Liver (tissue), 9 donors: ENCODE results near the gene THY1. TPM values are rescaled to one million over a fixed set of nuclear protein-coding genes. Genes with fewer than 3 reads are reported as not detected.

Experiments used
- DNase-seq: peaks from one replicate; pipeline ENCODE4 v3.0.0-alpha.2; 2017; ENCODE audit warnings: low spot score
- H3K27ac ChIP-seq, 2 donors: one replicate each; pipeline ENCODE4 v1.7.0; 2013; ENCODE audit warnings: inconsistent platforms in 2 of 2, low read length in 2 of 2, control low read depth in 1 of 2, low read depth in 1 of 2, mild to moderate bottlenecking in 1 of 2
- H3K27me3 ChIP-seq, 4 donors: one replicate each; pipeline versions ENCODE4 v1.6.1 to v1.7.0; 2013; ENCODE audit warnings: low read length in 3 of 4, inconsistent platforms in 1 of 4, mild to moderate bottlenecking in 1 of 4, moderate library complexity in 1 of 4; ENCODE audit not compliant: control insufficient read depth in 4 of 4, insufficient read depth in 4 of 4
- H3K36me3 ChIP-seq, 4 donors: one replicate each; pipeline versions ENCODE4 v1.6.1 to v1.7.0; 2013; ENCODE audit warnings: low read length in 3 of 4, mild to moderate bottlenecking in 3 of 4, low read depth in 1 of 4, moderate library complexity in 1 of 4; ENCODE audit not compliant: control insufficient read depth in 4 of 4, insufficient read depth in 3 of 4
- H3K4me1 ChIP-seq, 4 donors: one replicate each; pipeline versions ENCODE4 v1.6.1 to v1.7.0; 2013; ENCODE audit warnings: low read length in 3 of 4, mild to moderate bottlenecking in 3 of 4, moderate library complexity in 1 of 4; ENCODE audit not compliant: control insufficient read depth in 4 of 4, insufficient read depth in 4 of 4
- H3K4me3 ChIP-seq, 3 donors: one replicate each; pipeline versions ENCODE4 v1.6.1 to v1.7.0; 2013; ENCODE audit warnings: low read length in 3 of 3, control low read depth in 1 of 3, low read depth in 1 of 3, mild to moderate bottlenecking in 1 of 3
- H3K9ac ChIP-seq, 2 donors: one replicate each; pipeline ENCODE4 v1.7.0; 2013; ENCODE audit warnings: low read length in 2 of 2, mild to moderate bottlenecking in 2 of 2, moderate library complexity in 2 of 2, control low read depth in 1 of 2, low read depth in 1 of 2
- H3K9me3 ChIP-seq, 4 donors: one replicate each; pipeline versions ENCODE4 v1.6.1 to v1.7.0; 2013; ENCODE audit warnings: low read length in 3 of 4; ENCODE audit not compliant: control insufficient read depth in 4 of 4
- EGR1 ChIP-seq, 2 donors: IDR thresholded peaks; 2 replicates each; pipeline ENCODE4 v1.6.1; 2016 to 2018; ENCODE audit warnings: antibody characterized with exemption in 2 of 2, low read depth in 2 of 2
- FOXA2 ChIP-seq: IDR thresholded peaks from 2 replicates; pipeline ENCODE4 v1.6.1; 2016; ENCODE audit warnings: antibody characterized with exemption
- GABPA ChIP-seq, 2 donors: IDR thresholded peaks in 1 of 2; conservative IDR thresholded peaks in 1 of 2; 2 replicates each; pipeline ENCODE4 v1.6.1; 2016; ENCODE audit warnings: antibody characterized with exemption in 2 of 2, mild to moderate bottlenecking in 1 of 2, moderate library complexity in 1 of 2
- HNF4A ChIP-seq, 2 donors: conservative IDR thresholded peaks; 2 replicates each; pipeline ENCODE4 v1.6.1; 2016; ENCODE audit warnings: antibody characterized with exemption in 2 of 2, mild to moderate bottlenecking in 2 of 2
- HNF4G ChIP-seq: IDR thresholded peaks from 2 replicates; pipeline ENCODE4 v1.6.1; 2016; ENCODE audit warnings: antibody characterized with exemption
- JUND ChIP-seq, 2 donors: IDR thresholded peaks; 2 replicates each; pipeline ENCODE4 v1.6.1; 2016; ENCODE audit warnings: antibody characterized with exemption in 2 of 2
- NR2F2 ChIP-seq: IDR thresholded peaks from 2 replicates; pipeline ENCODE4 v1.6.1; 2016; ENCODE audit warnings: antibody characterized with exemption
- RAD21 ChIP-seq, 2 donors: IDR thresholded peaks; 2 replicates each; pipeline ENCODE4 v1.6.1; 2016; ENCODE audit warnings: antibody characterized with exemption in 2 of 2, mild to moderate bottlenecking in 2 of 2
- RXRA ChIP-seq, 2 donors: IDR thresholded peaks; 2 replicates each; pipeline ENCODE4 v1.6.1; 2017 to 2018; ENCODE audit warnings: antibody characterized with exemption in 2 of 2, mild to moderate bottlenecking in 1 of 2
- SP1 ChIP-seq: IDR thresholded peaks from 2 replicates; pipeline ENCODE4 v1.6.1; 2018; ENCODE audit warnings: antibody characterized with exemption, mild to moderate bottlenecking
- TAF1 ChIP-seq: conservative IDR thresholded peaks from 2 replicates; pipeline ENCODE4 v1.6.1; 2016; ENCODE audit warnings: antibody characterized with exemption, mild to moderate bottlenecking
- YY1 ChIP-seq: IDR thresholded peaks from 2 replicates; pipeline ENCODE4 v1.6.1; 2016; ENCODE audit warnings: antibody characterized with exemption, mild to moderate bottlenecking
- WGBS: extraction: QIAGEN DNeasy Blood & Tissue Kit; methylation state at CpG from one replicate; pipeline ENCODE4 v1.1.7; 2013; 5-methylcytosine and 5-hydroxymethylcytosine counted together
- polyA plus RNA-seq, 2 donors: library from polyadenylated mRNA; stranded (reverse) in 1 of 2; unstranded in 1 of 2; fragments of 200-250 nt in 1 of 2; fragments of >200 nt in 1 of 2; fragmentation: Nextera tagmentation in 1 of 2; extraction: Ambion mirVana in 1 of 2; gene quantifications; one replicate each; pipeline versions ENCODE4 v1.2.1 to v1.2.3, GENCODE V29; 2013 to 2015
- total RNA-seq, 2 donors: library from RNA; depleted of rRNA; stranded (reverse); fragments of >200 nt; gene quantifications; one replicate each; pipeline ENCODE4 v1.2.3, GENCODE V29; 2014
- TF ChIP-seq, protein P1 (sequence below): IDR thresholded peaks from 2 replicates; pipeline ENCODE4 v1.6.1; 2016; ENCODE audit warnings: antibody characterized with exemption
- TF ChIP-seq, protein P2 (sequence below): IDR thresholded peaks from 2 replicates; pipeline ENCODE4 v1.6.1; 2016; ENCODE audit warnings: antibody characterized with exemption, mild to moderate bottlenecking
- TF ChIP-seq, protein P3 (sequence below): fragments of 150-350 bp; IDR thresholded peaks from 2 replicates; pipeline ENCODE4 v1.5.1; 2017; ENCODE audit warnings: improper control_type of control experiment, low read depth, low read length; ENCODE audit not compliant: missing input control
- TF ChIP-seq, protein P4 (sequence below): IDR thresholded peaks from 2 replicates; pipeline ENCODE4 v1.6.1; 2016; ENCODE audit warnings: antibody characterized with exemption
- donor health status: healthy.
- donor health status: healthy.
- donor health status: healthy.
- donor health status: healthy.
- donor health status: healthy.

The THY1 gene
- total and polyA plus RNA-seq, 4 donors: 0.51 to 5.1 (median 1.1) TPM

DNA sequence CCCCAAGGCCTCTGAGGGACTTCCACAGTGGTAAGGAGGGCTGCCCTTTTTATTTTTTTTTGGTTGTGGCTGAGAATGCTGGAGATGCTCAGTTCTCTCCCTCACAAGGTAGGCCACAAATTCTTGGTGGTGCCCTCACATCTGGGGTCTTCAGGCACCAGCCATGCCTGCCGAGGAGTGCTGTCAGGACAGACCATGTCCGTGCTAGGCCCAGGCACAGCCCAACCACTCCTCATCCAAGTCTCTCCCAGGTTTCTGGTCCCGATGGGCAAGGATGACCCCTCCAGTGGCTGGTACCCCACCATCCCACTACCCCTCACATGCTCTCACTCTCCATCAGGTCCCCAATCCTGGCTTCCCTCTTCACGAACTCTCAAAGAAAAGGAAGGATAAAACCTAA, 4.2 kb downstream of the THY1 start:
- WGBS: 88% methylated on average over 4 of the region's 4 CpGs
- Histone ChIP-seq H3K4me1 (peaks cover 0 to 4% (median under 1%) of the 10 kb centered on the region in 4 donors), H3K27ac (no peak overlapping the region), H3K27me3 (peaks cover 0 to 5% (median 0%) of the 10 kb centered on the region in 4 donors), H3K4me3 (no peak overlapping the region), H3K9me3 (no peaks in the 10 kb centered on the region), H3K9ac (no peak overlapping the region), H3K36me3 (no peaks in the 10 kb centered on the region)
- TF ChIP-seq TAF1 (no peak), JUND (IDR thresholded peaks at IDR 0.05) (no peak), RXRA (IDR thresholded peaks at IDR 0.05) (no peak), FOXA2 (no peak), HNF4G (no peak), GABPA (IDR thresholded peaks at IDR 0.05 in 1 of 2, conservative IDR thresholded peaks at IDR 0.05 in 1 of 2) (no peak), EGR1 (IDR thresholded peaks at IDR 0.05; ENCODE audit: low read depth in 2 of 2) (no peak)
- TF ChIP-seq, protein P1, sequence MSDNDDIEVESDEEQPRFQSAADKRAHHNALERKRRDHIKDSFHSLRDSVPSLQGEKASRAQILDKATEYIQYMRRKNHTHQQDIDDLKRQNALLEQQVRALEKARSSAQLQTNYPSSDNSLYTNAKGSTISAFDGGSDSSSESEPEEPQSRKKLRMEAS: no peak
- TF ChIP-seq, protein P2, sequence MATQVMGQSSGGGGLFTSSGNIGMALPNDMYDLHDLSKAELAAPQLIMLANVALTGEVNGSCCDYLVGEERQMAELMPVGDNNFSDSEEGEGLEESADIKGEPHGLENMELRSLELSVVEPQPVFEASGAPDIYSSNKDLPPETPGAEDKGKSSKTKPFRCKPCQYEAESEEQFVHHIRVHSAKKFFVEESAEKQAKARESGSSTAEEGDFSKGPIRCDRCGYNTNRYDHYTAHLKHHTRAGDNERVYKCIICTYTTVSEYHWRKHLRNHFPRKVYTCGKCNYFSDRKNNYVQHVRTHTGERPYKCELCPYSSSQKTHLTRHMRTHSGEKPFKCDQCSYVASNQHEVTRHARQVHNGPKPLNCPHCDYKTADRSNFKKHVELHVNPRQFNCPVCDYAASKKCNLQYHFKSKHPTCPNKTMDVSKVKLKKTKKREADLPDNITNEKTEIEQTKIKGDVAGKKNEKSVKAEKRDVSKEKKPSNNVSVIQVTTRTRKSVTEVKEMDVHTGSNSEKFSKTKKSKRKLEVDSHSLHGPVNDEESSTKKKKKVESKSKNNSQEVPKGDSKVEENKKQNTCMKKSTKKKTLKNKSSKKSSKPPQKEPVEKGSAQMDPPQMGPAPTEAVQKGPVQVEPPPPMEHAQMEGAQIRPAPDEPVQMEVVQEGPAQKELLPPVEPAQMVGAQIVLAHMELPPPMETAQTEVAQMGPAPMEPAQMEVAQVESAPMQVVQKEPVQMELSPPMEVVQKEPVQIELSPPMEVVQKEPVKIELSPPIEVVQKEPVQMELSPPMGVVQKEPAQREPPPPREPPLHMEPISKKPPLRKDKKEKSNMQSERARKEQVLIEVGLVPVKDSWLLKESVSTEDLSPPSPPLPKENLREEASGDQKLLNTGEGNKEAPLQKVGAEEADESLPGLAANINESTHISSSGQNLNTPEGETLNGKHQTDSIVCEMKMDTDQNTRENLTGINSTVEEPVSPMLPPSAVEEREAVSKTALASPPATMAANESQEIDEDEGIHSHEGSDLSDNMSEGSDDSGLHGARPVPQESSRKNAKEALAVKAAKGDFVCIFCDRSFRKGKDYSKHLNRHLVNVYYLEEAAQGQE: no peak
- TF ChIP-seq, protein P3, sequence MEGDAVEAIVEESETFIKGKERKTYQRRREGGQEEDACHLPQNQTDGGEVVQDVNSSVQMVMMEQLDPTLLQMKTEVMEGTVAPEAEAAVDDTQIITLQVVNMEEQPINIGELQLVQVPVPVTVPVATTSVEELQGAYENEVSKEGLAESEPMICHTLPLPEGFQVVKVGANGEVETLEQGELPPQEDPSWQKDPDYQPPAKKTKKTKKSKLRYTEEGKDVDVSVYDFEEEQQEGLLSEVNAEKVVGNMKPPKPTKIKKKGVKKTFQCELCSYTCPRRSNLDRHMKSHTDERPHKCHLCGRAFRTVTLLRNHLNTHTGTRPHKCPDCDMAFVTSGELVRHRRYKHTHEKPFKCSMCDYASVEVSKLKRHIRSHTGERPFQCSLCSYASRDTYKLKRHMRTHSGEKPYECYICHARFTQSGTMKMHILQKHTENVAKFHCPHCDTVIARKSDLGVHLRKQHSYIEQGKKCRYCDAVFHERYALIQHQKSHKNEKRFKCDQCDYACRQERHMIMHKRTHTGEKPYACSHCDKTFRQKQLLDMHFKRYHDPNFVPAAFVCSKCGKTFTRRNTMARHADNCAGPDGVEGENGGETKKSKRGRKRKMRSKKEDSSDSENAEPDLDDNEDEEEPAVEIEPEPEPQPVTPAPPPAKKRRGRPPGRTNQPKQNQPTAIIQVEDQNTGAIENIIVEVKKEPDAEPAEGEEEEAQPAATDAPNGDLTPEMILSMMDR: no peak
- no peak for DNase-seq

DNA sequence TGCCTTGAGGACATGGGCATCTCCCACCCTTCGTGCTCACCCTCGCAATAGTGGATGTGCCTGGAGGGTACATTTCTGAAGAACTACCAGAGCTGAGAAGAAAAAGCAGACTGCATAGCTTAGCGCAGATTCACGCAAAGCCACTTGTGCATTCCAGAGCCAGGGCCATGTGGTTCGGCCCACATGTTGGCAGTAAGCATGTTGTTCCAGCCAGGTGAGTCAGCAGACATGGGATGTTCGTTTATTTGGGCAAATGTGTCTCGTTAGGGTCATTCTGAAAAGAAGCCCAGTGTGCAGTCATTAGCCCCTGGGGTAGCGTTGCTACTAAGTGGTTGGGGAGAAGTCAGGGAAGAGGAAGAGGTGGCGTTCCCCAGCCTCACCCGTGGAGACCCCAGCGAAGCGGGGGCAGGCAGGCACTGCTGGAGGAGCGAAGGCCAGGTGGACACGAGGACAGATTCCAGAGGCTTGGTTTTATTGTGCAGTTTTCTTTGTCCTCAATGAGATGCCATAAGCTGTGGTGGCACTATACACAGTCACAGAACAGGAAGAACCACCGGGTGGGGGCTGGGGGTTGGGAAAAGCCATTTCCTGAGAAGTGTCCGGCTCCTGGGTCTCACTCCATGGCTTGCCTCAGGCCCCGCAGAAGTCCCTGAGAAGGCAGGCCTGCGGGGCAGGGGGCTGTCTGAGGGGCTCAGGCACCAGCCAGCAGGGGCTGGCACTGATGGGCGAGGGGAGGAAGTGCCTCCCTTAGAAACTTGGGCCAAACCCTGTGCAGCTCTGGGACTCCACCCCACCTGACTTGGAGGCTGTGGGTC, 5.0 kb downstream of the THY1 start:
- WGBS: 84% methylated on average over 19 of the region's 19 CpGs
- Histone ChIP-seq H3K4me3 (no peak overlapping the region), H3K27ac (no peak overlapping the region), H3K4me1 (peaks cover 0 to 4% (median under 1%) of the 10 kb centered on the region in 4 donors), H3K9me3 (no peaks in the 10 kb centered on the region), H3K36me3 (no peaks in the 10 kb centered on the region), H3K9ac (no peak overlapping the region), H3K27me3 (no peaks in the 10 kb centered on the region)
- DNase-seq: no peak
- TF ChIP-seq SP1 (no peak), HNF4A (conservative IDR thresholded peaks at IDR 0.05) (no peak), GABPA (IDR thresholded peaks at IDR 0.05 in 1 of 2, conservative IDR thresholded peaks at IDR 0.05 in 1 of 2) (no peak), HNF4G (no peak), RXRA (IDR thresholded peaks at IDR 0.05) (no peak), FOXA2 (no peak), NR2F2 (no peak), RAD21 (IDR thresholded peaks at IDR 0.05) (no peak), TAF1 (no peak), YY1 (no peak), EGR1 (IDR thresholded peaks at IDR 0.05; ENCODE audit: low read depth in 2 of 2) (no peak)
- TF ChIP-seq, protein P2: no peak
- TF ChIP-seq, protein P4, sequence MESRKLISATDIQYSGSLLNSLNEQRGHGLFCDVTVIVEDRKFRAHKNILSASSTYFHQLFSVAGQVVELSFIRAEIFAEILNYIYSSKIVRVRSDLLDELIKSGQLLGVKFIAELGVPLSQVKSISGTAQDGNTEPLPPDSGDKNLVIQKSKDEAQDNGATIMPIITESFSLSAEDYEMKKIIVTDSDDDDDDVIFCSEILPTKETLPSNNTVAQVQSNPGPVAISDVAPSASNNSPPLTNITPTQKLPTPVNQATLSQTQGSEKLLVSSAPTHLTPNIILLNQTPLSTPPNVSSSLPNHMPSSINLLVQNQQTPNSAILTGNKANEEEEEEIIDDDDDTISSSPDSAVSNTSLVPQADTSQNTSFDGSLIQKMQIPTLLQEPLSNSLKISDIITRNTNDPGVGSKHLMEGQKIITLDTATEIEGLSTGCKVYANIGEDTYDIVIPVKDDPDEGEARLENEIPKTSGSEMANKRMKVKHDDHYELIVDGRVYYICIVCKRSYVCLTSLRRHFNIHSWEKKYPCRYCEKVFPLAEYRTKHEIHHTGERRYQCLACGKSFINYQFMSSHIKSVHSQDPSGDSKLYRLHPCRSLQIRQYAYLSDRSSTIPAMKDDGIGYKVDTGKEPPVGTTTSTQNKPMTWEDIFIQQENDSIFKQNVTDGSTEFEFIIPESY: no peak
- TF ChIP-seq, protein P1: no peak
- TF ChIP-seq, protein P3: no peak
